Stimulated activated CD4-positive, alpha-beta T cell treated with anti-CD3 and anti-CD28 coated beads, Interleukin-2, amount 100 ng/mL, for 48 hours (primary cell): Measurements from ENCODE around the gene RP2.

ENCODE experiments used
- DNase-seq, 2 donors: peaks; one replicate each; pipeline ENCODE4 v3.0.0-alpha.2; 2020

Gene RP2

GRCh38 chrX:46922611-46923010 is 85.8 kb downstream of the RP2 start:
- no peak for DNase-seq

DNA sequence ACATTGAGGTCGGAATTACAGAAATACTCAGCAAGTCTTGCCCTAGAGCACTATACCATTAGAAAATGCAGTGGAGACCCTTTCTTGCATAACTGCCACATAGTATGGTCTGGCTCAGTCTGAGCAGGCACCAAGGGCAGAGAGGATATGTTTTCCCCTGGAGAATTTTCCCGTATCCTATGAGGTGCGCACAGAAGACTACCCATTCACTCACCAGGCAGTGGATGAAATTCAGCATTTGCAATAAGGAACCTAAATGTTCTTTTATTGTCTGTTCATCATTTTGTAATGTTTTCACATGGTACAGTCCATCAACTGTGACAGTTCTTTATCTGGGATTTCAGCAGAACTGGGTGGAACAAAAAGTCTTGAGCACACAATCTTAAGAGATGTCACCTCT is 90.9 kb downstream of the RP2 start:
- no peak for DNase-seq

DNA sequence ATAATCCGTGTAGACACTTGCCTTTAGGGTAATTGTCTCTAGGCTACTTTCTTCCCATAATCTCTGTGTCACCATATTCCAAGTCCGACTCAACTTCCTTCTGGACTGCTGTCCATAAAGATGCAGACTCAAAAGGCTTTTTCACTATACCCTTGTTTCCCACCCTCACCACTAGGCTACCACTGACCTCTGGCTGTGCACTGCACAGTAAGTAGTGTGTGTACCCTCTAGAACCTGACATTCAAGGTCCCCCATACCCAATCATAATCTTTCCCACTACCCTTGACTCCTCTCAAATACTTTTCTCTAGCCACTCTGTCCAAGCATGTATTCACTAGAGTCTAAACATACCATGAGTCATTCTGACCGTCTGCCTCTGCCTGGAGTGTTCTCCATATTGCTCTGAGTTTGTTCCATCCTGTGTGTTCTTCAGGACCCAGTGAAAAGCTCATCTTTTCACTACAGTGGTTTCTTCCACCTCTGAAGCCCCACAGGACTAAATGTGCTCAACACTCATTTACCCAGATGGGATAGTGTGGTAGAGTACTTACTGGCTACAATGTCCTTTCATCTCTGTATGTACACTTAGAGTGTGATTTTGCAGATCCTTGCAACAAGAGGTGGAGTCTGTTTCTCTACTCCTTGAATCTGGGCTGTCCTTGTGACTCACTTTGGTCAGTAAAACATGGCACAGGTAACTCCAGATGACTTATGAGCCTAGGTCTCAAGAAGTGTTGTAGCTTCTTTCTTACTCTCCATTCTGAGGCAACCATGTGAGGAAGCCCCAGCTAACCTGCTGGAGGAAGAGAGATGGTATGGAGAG is 92.8 kb downstream of the RP2 start:
- DNase-seq: no peak
